HEK293 (cell line): Measurements from ENCODE around the gene LRRFIP1.

Experiments used
- FEZF1 ChIP-seq: fragments of 450-650 bp; formaldehyde crosslinking; IDR thresholded peaks from 2 replicates; pipeline ENCODE4 v1.5.1; 2016; ENCODE audit warnings: missing biosample characterization, missing genetic modification characterization
- INSM2 ChIP-seq: fragments of 450-650 bp; formaldehyde crosslinking; IDR thresholded peaks from 2 replicates; pipeline ENCODE4 v1.5.1; 2016; ENCODE audit warnings: missing biosample characterization, missing genetic modification characterization
- MYNN ChIP-seq: fragments of 450-650 bp; formaldehyde crosslinking; IDR thresholded peaks from 2 replicates; pipeline ENCODE4 v1.5.1; 2016; ENCODE audit warnings: missing biosample characterization, missing genetic modification characterization, borderline replicate concordance
- SETDB1 ChIP-seq: IDR thresholded peaks from one replicate; pipeline ENCODE4 v1.6.1; 2017; ENCODE audit warnings: mild to moderate bottlenecking, low read length, moderate library complexity, mixed read lengths; ENCODE audit not compliant: insufficient read length
- SP2 ChIP-seq: fragments of 450-650 bp; formaldehyde crosslinking; IDR thresholded peaks from 2 replicates; pipeline ENCODE4 v1.5.1; 2016; ENCODE audit warnings: missing biosample characterization, missing genetic modification characterization
- SP7 ChIP-seq: fragments of 450-650 bp; formaldehyde crosslinking; IDR thresholded peaks from 2 replicates; pipeline ENCODE4 v1.5.1; 2016; ENCODE audit warnings: missing biosample characterization, missing genetic modification characterization
- TSHZ1 ChIP-seq: fragments of 450-650 bp; formaldehyde crosslinking; IDR thresholded peaks from 2 replicates; pipeline ENCODE4 v1.5.1; 2016; ENCODE audit warnings: missing biosample characterization, missing genetic modification characterization, borderline replicate concordance
- ZBTB20 ChIP-seq: fragments of 450-650 bp; formaldehyde crosslinking; IDR thresholded peaks from 2 replicates; pipeline ENCODE4 v1.5.1; 2016; ENCODE audit warnings: missing biosample characterization, missing genetic modification characterization
- ZBTB6 ChIP-seq: fragments of 450-650 bp; formaldehyde crosslinking; IDR thresholded peaks from 2 replicates; pipeline ENCODE4 v1.5.1; 2017; ENCODE audit warnings: missing biosample characterization, missing genetic modification characterization
- ZBTB7A ChIP-seq: fragments of 450-650 bp; formaldehyde crosslinking; IDR thresholded peaks from 2 replicates; pipeline ENCODE4 v1.5.1; 2016; ENCODE audit warnings: low read depth, missing biosample characterization, missing genetic modification characterization
- ZBTB8A ChIP-seq: fragments of 450-650 bp; formaldehyde crosslinking; IDR thresholded peaks from 2 replicates; pipeline ENCODE4 v1.5.1; 2016; ENCODE audit warnings: missing biosample characterization, missing genetic modification characterization
- ZIC2 ChIP-seq: fragments of 450-650 bp; formaldehyde crosslinking; IDR thresholded peaks from 2 replicates; pipeline ENCODE4 v1.5.1; 2016; ENCODE audit warnings: missing biosample characterization, missing genetic modification characterization
- ZNF132 ChIP-seq: fragments of 450-650 bp; formaldehyde crosslinking; IDR thresholded peaks from 2 replicates; pipeline ENCODE4 v1.5.1; 2017; ENCODE audit warnings: missing biosample characterization, missing genetic modification characterization, borderline replicate concordance
- ZNF155 ChIP-seq: fragments of 450-650 bp; formaldehyde crosslinking; IDR thresholded peaks from 2 replicates; pipeline ENCODE4 v1.5.1; 2016; ENCODE audit warnings: missing biosample characterization, missing genetic modification characterization
- ZNF341 ChIP-seq: fragments of 450-650 bp; formaldehyde crosslinking; IDR thresholded peaks from 2 replicates; pipeline ENCODE4; 2016; ENCODE audit warnings: low read depth, missing biosample characterization, missing genetic modification characterization
- ZNF354C ChIP-seq: fragments of 450-650 bp; formaldehyde crosslinking; IDR thresholded peaks from 2 replicates; pipeline ENCODE4 v1.5.1; 2016; ENCODE audit warnings: missing biosample characterization, missing genetic modification characterization, low read depth, borderline replicate concordance
- ZNF426 ChIP-seq: fragments of 450-650 bp; formaldehyde crosslinking; IDR thresholded peaks from 2 replicates; pipeline ENCODE4 v1.5.1; 2017; ENCODE audit warnings: missing biosample characterization, missing genetic modification characterization, mild to moderate bottlenecking, inconsistent platforms, moderate library complexity
- ZNF473 ChIP-seq: fragments of 450-650 bp; formaldehyde crosslinking; IDR thresholded peaks from 2 replicates; pipeline ENCODE4 v1.5.1; 2017; ENCODE audit warnings: missing biosample characterization, missing genetic modification characterization
- ZNF488 ChIP-seq: fragments of 450-650 bp; formaldehyde crosslinking; IDR thresholded peaks from 2 replicates; pipeline ENCODE4 v1.5.1; 2016; ENCODE audit warnings: missing biosample characterization, missing genetic modification characterization
- ZNF501 ChIP-seq: fragments of 450-650 bp; formaldehyde crosslinking; IDR thresholded peaks from 2 replicates; pipeline ENCODE4 v1.5.1; 2016; ENCODE audit warnings: missing biosample characterization, missing genetic modification characterization
- ZNF600 ChIP-seq: fragments of 450-650 bp; formaldehyde crosslinking; IDR thresholded peaks from 2 replicates; pipeline ENCODE4 v1.5.1; 2016; ENCODE audit warnings: missing biosample characterization, missing genetic modification characterization
- ZNF645 ChIP-seq: fragments of 450-650 bp; formaldehyde crosslinking; IDR thresholded peaks from 2 replicates; pipeline ENCODE4; 2016; ENCODE audit warnings: missing biosample characterization, missing genetic modification characterization
- ZSCAN23 ChIP-seq: fragments of 450-650 bp; formaldehyde crosslinking; IDR thresholded peaks from 2 replicates; pipeline ENCODE4 v1.5.1; 2016; ENCODE audit warnings: missing biosample characterization, missing genetic modification characterization
- ZSCAN4 ChIP-seq: fragments of 450-650 bp; formaldehyde crosslinking; IDR thresholded peaks from 2 replicates; pipeline ENCODE4 v1.5.1; 2017; ENCODE audit warnings: missing biosample characterization, missing genetic modification characterization

LRRFIP1 gene

GRCh38 chr2:237662671-237663093, 35.3 kb downstream of the LRRFIP1 start (continued):
- TF ChIP-seq ZBTB7A (no peak), ZSCAN4 (tag by site-specific recombination) (no peak), FEZF1 (peak; percentile 45), ZNF600 (tag by site-specific recombination) (peak; percentile 70), MYNN (tag by site-specific recombination) (peak; percentile 84; the same call in 1 of the 2 replicates), ZNF155 (tag by site-specific recombination) (no peak), ZNF488 (tag by site-specific recombination) (no peak), ZBTB8A (peak; percentile 17; the same call in 1 of the 2 replicates), ZNF473 (tag by site-specific recombination) (no peak), ZNF132 (tag by site-specific recombination) (no peak), ZBTB20 (no peak), INSM2 (peak; percentile 15; the same call in 1 of the 2 replicates), SETDB1 (no peak), ZNF354C (tag by site-specific recombination) (no peak), ZNF501 (no peak), ZBTB6 (tag by site-specific recombination) (no peak), ZNF341 (tag by site-specific recombination) (no peak), ZNF426 (tag by site-specific recombination) (no peak), ZNF645 (tag by site-specific recombination) (no peak), ZSCAN23 (no peak), SP2 (tag by site-specific recombination) (peak; percentile 63), TSHZ1 (tag by site-specific recombination) (no peak), ZIC2 (tag by site-specific recombination) (peak; percentile 71; the same call in 1 of the 2 replicates), SP7 (tag by site-specific recombination) (peak; percentile 94)
